GM21619 (cell line): Measurements from ENCODE around the gene AFTPH.

Source experiments
- ATAC-seq: cut with Tn5 transposase; IDR thresholded peaks from one replicate; pipeline ENCODE4 v1.9.1; 2021; ENCODE audit not compliant: unreplicated experiment

AFTPH gene

GRCh38 chr2:64609227-64609941, 85.3 kb downstream of the AFTPH start:
- ATAC-seq, result no peak

GRCh38 chr2:64609942-64610281, 85.8 kb downstream of the AFTPH start:
- no peak for ATAC-seq

- no peak for ATAC-seq
Observed at GRCh38 chr2:64610316-64610855, 86.3 kb downstream of the AFTPH start.

GRCh38 chr2:64612575-64613195, 88.6 kb downstream of the AFTPH start:
- no peak for ATAC-seq

- ATAC-seq, result no peak
Observed at GRCh38 chr2:64613276-64613675, 89.1 kb downstream of the AFTPH start.

GRCh38 chr2:64615192-64615763, 91.2 kb downstream of the AFTPH start:
- ATAC-seq, result no peak

DNA sequence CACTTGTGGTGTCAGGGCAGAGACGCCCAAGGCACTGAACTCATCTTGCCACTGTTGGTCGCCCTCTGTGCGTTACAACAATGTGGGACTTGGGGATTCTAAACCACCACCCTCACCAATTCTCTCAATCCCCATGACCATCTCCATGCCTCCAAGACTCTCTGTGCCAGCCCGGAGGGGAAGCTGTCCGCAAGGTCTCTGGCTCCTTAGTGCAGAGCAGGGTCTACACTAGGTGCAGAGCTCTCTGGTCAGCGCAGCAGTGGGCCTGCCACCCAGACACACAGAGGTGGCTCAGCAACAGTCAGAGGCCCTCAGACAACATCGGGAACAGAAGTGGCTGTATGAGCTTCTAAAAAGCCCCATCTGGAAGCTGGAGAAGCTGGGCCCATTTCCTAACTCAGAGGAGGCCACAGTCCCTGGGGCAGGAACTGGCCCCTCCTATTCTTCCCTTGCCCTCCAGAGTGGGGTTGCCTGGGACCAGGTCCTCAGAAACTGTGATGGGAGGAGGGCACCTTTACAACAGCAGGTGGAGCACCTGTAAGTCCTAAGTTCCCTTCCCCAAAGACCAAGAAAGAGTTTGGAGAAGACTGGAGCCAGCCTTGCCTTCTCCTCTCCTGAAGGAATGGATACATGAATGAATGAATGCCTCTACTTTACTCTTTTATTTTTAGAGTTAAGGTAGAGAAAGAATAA, 91.9 kb downstream of the AFTPH start:
- ATAC-seq, result no peak

- ATAC-seq, result no peak
Observed at GRCh38 chr2:64617631-64618151, 93.6 kb downstream of the AFTPH start.

DNA sequence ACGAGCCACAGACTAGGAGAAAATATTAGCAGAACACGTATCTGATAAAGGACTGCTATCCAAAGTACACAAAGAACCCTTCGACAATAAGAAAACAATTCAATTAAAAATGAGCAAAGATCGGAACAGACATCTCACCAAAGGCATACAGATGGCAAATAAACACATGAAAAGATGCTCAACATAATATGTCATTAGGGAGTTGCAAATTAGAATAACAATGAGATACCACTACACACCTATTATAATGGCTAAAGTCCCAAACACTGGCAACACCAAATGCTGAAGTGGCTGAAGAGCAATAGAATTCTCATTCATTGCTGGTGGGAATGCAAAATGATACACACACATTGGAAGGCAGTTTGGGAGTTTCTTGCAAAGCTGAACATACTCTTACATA, 96.5 kb downstream of the AFTPH start:
- no peak for ATAC-seq

GRCh38 chr2:64622443-64623241, 98.5 kb downstream of the AFTPH start:
- ATAC-seq, result no peak

GRCh38 chr2:64623242-64623850, 99.2 kb downstream of the AFTPH start:
- ATAC-seq, result no peak

DNA sequence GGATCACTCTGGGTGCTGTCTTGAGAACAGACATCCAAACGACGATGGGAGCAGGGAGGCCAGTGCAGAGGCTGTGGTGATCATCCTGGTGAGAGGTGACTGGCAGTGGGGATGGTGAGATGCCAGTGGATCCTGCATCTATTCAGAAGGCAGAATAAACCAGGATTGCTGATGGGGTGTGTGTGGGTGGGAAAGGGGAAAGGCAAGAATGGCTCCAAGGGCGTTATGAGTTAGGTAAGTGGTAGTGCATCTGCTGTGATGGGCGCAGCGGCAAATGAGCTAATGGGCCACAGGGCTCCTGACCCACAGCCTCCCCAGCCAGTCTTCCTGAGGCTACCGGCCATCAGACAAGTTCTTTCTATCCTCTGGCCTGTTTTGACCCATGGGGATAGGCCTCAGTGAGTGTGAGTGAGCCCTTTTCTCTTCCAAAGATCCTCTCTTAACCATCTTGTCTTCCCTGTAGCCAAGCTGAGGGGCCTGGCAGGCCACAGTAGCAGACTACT, 100.0 kb downstream of the AFTPH start:
- no peak for ATAC-seq

- ATAC-seq, result no peak
Observed at GRCh38 chr2:64624862-64625261, 100.7 kb downstream of the AFTPH start.

DNA sequence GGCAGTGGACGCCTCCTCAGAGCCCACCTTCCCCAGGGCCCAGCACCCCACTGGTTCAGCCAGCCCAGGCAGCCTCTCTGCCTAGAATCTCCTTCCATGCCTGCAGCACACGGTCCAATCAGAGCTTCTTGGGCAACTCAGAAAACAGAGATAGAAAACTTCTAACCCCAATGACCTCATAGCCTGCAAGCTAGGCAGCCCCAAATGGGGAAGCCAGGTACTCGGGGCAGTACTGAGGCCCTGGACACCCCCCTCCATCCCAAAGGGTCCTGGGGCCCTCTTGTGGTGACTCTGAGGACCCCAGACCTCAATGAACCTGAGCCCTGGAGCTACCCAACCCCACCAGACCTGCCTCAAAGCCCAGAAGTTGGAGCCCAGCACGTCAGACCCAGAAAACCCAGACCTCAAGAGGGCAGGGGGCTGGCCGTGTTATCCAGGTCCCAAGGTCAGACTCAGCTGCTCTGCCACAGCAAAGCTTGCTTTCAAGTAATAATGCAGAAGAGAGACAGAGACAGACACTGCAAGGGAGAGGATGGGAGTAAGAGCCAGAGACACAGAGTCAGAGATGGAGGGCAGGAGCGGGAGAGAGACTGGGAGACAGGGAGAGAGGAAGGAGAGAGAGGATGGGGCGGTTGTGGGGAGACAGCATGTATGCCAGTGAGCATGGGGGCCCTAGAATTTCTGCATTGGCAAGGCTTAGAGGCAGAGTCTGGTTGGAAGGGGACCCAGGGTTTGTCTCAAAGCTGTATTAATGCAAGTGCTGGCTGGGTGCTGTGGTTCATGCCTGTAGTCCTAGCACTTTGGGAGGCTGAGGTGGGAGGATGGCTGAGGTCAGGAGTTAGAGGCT, 101.4 kb downstream of the AFTPH start:
- ATAC-seq, result no peak

DNA sequence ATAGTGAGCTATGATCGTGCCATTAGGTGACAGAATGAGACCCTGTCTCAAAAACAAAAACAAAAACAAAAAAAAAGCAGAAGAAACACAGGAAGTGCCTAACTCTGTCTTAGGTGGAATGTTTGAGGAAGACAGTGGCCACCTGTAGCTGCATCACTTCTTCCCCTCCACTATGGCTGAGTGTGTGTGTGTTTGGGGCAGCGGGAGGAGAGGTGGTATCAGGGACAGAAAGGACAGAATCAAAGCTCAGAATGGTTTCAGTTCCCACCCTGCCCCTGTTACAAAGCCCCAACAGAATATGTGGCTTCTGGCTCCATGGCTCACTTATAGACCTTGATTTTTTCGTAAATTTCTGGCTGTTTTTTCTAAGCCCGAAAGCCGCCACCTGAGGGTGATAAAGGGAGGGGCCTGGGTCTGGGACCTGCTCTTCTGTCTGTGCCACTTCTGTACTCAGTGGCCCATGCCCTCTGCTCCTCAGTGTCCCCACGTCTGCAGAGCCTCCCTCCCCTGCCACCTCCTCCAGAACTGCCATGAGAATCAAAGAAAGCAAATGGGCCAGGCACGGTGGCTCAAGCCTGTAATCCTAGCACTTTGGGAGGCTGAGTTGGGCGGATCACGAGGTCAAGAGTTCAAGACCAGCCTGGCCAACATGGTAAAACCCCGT, 102.2 kb downstream of the AFTPH start:
- ATAC-seq, result no peak

- ATAC-seq, result no peak
Observed at GRCh38 chr2:64626963-64627760, 103.0 kb downstream of the AFTPH start.

GRCh38 chr2:64627860-64628841, 104.0 kb downstream of the AFTPH start:
- no peak for ATAC-seq
